IPS DF 6.9 (cell line): ENCODE measurements around the gene PTPRN2.

ENCODE experiments used
- DNase-seq: peaks from one replicate; pipeline ENCODE4 v3.0.0-alpha.2; 2013; ENCODE audit warnings: low read depth, low spot score
- H3K27ac ChIP-seq: one replicate; pipeline ENCODE4 v1.5.1; 2013; ENCODE audit warnings: low read length, control low read depth
- H3K27me3 ChIP-seq: 2 replicates; pipeline ENCODE4 v1.6.1; 2013; ENCODE audit warnings: mild to moderate bottlenecking, low read length; ENCODE audit not compliant: control insufficient read depth, insufficient read depth
- H3K36me3 ChIP-seq: 2 replicates; pipeline ENCODE4 v1.6.1; 2013; ENCODE audit warnings: low read length; ENCODE audit not compliant: control insufficient read depth, insufficient read depth
- H3K4me1 ChIP-seq: 2 replicates; pipeline ENCODE4 v1.6.1; 2013; ENCODE audit warnings: low read length; ENCODE audit not compliant: control insufficient read depth, insufficient read depth
- H3K4me3 ChIP-seq: 2 replicates; pipeline ENCODE4 v1.5.1; 2013; ENCODE audit warnings: mild to moderate bottlenecking, low read length
- H3K9me3 ChIP-seq: 2 replicates; pipeline ENCODE4 v1.6.1; 2013; ENCODE audit warnings: low read length, inconsistent platforms; ENCODE audit not compliant: control insufficient read depth, insufficient read depth
- WGBS: extraction: QIAGEN DNeasy Blood & Tissue Kit; methylation state at CpG from one replicate; pipeline ENCODE4 v1.1.7; 2013; ENCODE audit warnings: mixed read lengths, missing lambda C conversion rate; ENCODE audit not compliant: insufficient read length, insufficient coverage; 5-methylcytosine and 5-hydroxymethylcytosine counted together

Gene PTPRN2

DNA sequence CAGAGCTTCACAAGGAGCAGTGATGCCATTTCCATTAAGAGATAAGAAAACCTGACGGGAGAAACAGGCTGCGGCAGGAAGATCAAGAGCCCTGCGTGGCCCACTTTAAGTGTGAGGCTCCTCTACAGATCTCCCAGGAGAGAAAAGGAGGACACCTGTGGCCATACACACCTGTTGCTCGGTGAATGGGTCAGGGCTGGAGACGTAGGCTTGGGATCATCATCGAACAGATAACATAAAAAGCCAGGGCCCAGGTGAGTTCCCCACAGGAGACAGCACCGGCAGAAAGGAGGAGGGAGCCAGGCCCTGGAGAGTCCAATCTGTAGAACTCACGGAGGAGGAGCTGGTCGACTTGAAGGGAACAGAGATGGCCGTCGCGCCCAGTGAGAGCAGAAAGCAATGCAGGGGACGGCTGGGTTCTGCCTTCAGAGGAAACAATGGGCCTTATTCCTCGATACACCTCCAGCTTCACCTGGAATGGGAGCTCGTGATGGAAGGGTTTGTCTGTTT is 694.0 kb downstream of the PTPRN2 start:
- Histone ChIP-seq H3K4me3 (no peak overlapping the region), H3K4me1 (no peaks in the 10 kb centered on the region), H3K27me3 (no peaks in the 10 kb centered on the region), H3K36me3 (no peaks in the 10 kb centered on the region; the same call in 1 of the 2 replicates), H3K9me3 (peaks cover 40% of the 10 kb centered on the region), H3K27ac (no peak overlapping the region)
- no peak for DNase-seq
- no CpG with 5 or more reads among the region's 15 CpGs for WGBS

GRCh38 chr7:157892751-157893523 is 694.7 kb downstream of the PTPRN2 start:
- 100% methylated on average over 1 of the region's 13 CpGs for WGBS
- H3K4me1 ChIP-seq: no peaks in the 10 kb centered on the region

GRCh38 chr7:157890921-157891401 is 696.7 kb downstream of the PTPRN2 start:
- Histone ChIP-seq H3K4me1 (no peaks in the 10 kb centered on the region), H3K36me3 (no peaks in the 10 kb centered on the region), H3K27me3 (no peaks in the 10 kb centered on the region), H3K4me3 (no peak overlapping the region), H3K9me3 (peaks cover 40% of the 10 kb centered on the region), H3K27ac (no peak overlapping the region)
- WGBS: no CpG with 5 or more reads among the region's 9 CpGs
- DNase-seq: no peak

More at GRCh38 chr7:157892751-157893523, 694.7 kb downstream of the PTPRN2 start:
- no peaks in the 10 kb centered on the region for H3K27me3 ChIP-seq
- no peaks in the 10 kb centered on the region; the same call in 1 of the 2 replicates for H3K36me3 ChIP-seq
- no peak overlapping the region for H3K4me3 ChIP-seq
- no peak overlapping the region for H3K27ac ChIP-seq
- peaks cover 42% of the 10 kb centered on the region for H3K9me3 ChIP-seq
- DNase-seq: no peak

DNA sequence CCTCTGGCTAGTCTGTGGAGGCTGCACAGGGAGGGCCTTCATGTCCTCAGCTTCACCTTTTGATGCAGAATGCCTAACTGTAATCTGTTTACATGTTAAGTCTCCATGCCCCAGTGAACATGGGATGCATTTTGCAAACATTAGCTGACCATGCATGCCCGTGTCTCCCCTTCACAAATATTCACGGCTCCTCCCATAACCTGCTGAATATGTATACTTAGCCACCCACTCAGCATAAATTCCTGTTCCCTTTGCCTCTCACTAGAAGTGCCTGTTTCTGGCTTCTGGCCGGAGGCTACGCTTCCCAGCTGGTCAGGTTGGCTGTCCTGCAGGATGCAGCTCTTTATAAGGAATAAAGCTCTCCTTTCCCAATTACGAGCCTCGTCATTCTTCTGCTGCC is 698.1 kb downstream of the PTPRN2 start:
- Histone ChIP-seq H3K36me3 (no peaks in the 10 kb centered on the region), H3K27me3 (no peaks in the 10 kb centered on the region), H3K9me3 (peaks cover 42% of the 10 kb centered on the region), H3K27ac (no peak overlapping the region), H3K4me1 (no peaks in the 10 kb centered on the region), H3K4me3 (no peak overlapping the region)
- no peak for DNase-seq
- no CpG with 5 or more reads among the region's 6 CpGs for WGBS

DNA sequence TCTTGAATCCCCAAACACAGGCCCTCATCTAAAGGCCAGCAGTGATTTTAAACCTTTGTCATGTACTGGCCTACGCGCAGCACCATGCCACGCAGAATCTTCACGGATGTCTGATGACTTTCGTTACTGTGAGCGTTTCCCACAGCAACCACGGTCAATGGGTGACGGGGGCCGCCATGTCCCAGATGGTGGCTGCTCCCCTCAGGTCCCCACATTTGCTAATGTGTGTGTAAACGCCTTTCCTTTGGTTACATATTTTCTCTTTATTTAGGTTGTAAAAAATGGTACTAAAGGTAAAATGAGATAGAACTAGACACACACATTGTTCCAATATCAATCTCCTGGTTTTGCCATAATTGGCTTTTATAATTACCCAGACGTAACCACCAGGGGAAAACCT is 699.0 kb downstream of the PTPRN2 start:
- H3K27me3 ChIP-seq: no peaks in the 10 kb centered on the region
- H3K4me1 ChIP-seq: no peaks in the 10 kb centered on the region
- DNase-seq: no peak
- H3K27ac ChIP-seq: no peak overlapping the region
- H3K36me3 ChIP-seq: no peaks in the 10 kb centered on the region
- peaks cover 37% of the 10 kb centered on the region for H3K9me3 ChIP-seq
- WGBS: no CpG with 5 or more reads among the region's 11 CpGs
- H3K4me3 ChIP-seq: no peak overlapping the region

- no peak for DNase-seq
- Histone ChIP-seq H3K9me3 (peaks cover 31% of the 10 kb centered on the region), H3K27me3 (no peaks in the 10 kb centered on the region), H3K4me3 (no peak overlapping the region), H3K36me3 (no peaks in the 10 kb centered on the region), H3K27ac (no peak overlapping the region), H3K4me1 (no peaks in the 10 kb centered on the region)
- no CpG with 5 or more reads among the region's 6 CpGs for WGBS
Measured at GRCh38 chr7:157887400-157887799, 700.2 kb downstream of the PTPRN2 start.

GRCh38 chr7:157886711-157887110 is 700.9 kb downstream of the PTPRN2 start:
- H3K9me3 ChIP-seq: peaks cover 31% of the 10 kb centered on the region
- no peak overlapping the region for H3K4me3 ChIP-seq
- WGBS: no CpG with 5 or more reads among the region's 11 CpGs
- H3K27me3 ChIP-seq: no peaks in the 10 kb centered on the region
- no peak overlapping the region for H3K27ac ChIP-seq
- DNase-seq: no peak
- H3K4me1 ChIP-seq: no peaks in the 10 kb centered on the region
- no peaks in the 10 kb centered on the region for H3K36me3 ChIP-seq

GRCh38 chr7:157886266-157886665 is 701.4 kb downstream of the PTPRN2 start:
- Histone ChIP-seq H3K4me3 (no peak overlapping the region), H3K4me1 (no peaks in the 10 kb centered on the region), H3K9me3 (peaks cover 32% of the 10 kb centered on the region), H3K36me3 (no peaks in the 10 kb centered on the region), H3K27me3 (no peaks in the 10 kb centered on the region), H3K27ac (no peak overlapping the region)
- DNase-seq: no peak
- no CpG with 5 or more reads among the region's 9 CpGs for WGBS

DNA sequence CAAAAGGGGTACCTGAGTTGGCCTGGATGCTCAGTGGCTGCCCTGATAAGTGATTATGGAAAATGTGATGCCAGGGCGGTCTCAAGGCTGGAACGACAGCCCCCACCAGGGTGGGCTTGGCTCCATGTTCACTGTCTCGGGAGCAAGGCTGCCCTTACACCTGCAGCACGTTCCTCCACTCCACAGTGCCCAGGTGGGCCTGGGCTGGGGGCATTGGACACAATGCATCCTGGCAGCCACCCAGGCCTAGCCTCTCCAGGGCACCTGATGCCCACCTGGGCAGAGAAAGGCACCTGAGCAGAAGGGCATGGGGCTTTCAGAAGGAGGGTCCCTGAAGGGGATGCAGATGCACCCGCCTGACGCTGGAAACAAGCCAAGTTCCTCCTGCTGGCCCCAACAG is 702.5 kb downstream of the PTPRN2 start:
- H3K36me3 ChIP-seq: no peaks in the 10 kb centered on the region
- no peak for DNase-seq
- no peaks in the 10 kb centered on the region for H3K27me3 ChIP-seq
- H3K9me3 ChIP-seq: peaks cover 33% of the 10 kb centered on the region
- no peaks in the 10 kb centered on the region for H3K4me1 ChIP-seq
- no peak overlapping the region for H3K4me3 ChIP-seq
- H3K27ac ChIP-seq: no peak overlapping the region
- no CpG with 5 or more reads among the region's 6 CpGs for WGBS

GRCh38 chr7:157884461-157885062 is 703.1 kb downstream of the PTPRN2 start:
- Histone ChIP-seq H3K4me1 (no peaks in the 10 kb centered on the region), H3K36me3 (no peaks in the 10 kb centered on the region), H3K4me3 (no peak overlapping the region), H3K27me3 (no peaks in the 10 kb centered on the region), H3K27ac (no peak overlapping the region), H3K9me3 (peaks cover 31% of the 10 kb centered on the region)
- no peak for DNase-seq
- WGBS: no CpG with 5 or more reads among the region's 9 CpGs
